GM19193 (cell line): Measurements from ENCODE around the gene ZFAND2B.
A peak's percentile ranks its signal among the peaks of the same experiment; 100 is the strongest.

ENCODE experiments used
- POLR2A ChIP-seq: IDR thresholded peaks from 4 replicates; pipeline ENCODE4 v1.6.1; 2011; ENCODE audit not compliant: insufficient read depth, insufficient read length; ENCODE audit errors: extremely low read depth

Gene ZFAND2B

DNA sequence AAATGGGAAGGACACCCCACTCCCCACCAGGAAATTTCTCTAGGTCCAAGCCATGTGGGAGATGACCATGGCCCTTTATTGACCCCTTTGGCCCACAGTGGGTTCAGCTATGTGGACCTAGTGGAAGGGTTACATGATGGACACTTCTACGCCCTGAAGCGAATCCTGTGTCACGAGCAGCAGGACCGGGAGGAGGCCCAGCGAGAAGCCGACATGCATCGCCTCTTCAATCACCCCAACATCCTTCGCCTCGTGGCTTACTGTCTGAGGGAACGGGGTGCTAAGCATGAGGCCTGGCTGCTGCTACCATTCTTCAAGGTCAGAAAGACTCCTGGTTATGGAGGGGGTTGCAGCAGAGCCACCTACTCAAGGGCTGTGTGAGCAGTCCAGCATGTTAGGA lies 40.0 kb downstream of the ZFAND2B start:
- TF ChIP-seq POLR2A: no peak

DNA sequence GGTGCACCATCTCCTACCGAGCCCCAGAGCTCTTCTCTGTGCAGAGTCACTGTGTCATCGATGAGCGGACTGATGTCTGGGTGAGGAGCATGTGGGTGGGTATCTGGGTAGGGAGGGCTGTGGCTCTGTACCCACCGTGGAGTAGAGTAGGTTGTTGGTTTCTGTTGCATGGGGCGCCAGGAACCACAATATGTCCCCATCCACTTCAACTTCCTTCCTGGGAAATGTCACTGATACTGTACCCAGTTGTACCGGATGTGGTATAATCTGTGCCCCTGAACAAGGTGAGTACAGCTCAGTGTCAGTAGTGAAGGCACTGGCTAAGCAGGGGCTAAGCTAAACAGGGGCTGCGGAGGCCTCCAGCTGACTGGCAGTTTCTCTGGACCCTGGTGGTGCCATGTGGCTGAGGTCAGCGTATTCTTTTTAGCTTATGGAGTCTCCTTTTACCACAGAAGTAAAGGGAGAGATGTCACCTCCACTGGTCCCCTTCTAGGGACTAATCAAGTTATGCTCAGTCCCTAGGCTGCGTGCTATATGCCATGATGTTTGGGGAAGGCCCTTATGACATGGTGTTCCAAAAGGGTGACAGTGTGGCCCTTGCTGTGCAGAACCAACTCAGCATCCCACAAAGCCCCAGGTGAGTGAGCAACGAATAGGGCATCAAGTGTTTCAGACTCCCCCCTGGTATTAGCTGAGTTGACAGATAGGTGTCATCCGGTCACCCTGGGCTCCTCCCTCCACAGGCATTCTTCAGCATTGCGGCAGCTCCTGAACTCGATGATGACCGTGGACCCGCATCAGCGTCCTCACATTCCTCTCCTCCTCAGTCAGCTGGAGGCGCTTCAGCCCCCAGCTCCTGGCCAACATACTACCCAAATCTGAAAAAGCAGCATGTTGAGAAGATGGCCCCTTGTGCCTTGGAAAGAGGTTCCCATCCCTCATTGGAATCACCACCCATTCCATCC lies 41.4 kb downstream of the ZFAND2B start:
- no peak for TF ChIP-seq POLR2A

- TF ChIP-seq POLR2A: no peak
Observed at GRCh38 chr2:219248845-219249202, 42.2 kb downstream of the ZFAND2B start.

- peak; percentile 37 for TF ChIP-seq POLR2A
Observed at GRCh38 chr2:219249203-219249980, 42.8 kb downstream of the ZFAND2B start.

- TF ChIP-seq POLR2A: no peak
Observed at GRCh38 chr2:219250049-219250781, 43.6 kb downstream of the ZFAND2B start.

DNA sequence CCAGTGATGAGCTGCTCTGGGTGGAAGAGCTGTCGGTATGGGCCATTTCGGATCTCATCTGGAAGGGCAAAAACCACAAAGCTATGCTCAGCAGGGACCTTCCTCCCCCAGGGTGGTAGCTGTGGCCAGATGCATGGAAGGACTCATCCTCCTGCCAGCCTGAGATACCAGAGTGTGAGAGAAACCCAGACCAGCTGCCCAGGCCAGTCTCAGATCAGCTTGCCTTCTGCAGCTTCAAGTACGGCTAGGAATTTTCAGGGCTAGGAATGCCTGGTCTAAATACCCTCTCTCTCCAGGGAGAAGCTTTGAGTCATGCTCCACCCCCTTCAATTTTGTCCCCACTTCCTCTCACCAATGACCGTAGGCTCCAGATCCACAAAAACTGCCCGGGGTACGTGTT lies 45.1 kb downstream of the ZFAND2B start:
- TF ChIP-seq POLR2A: no peak

DNA sequence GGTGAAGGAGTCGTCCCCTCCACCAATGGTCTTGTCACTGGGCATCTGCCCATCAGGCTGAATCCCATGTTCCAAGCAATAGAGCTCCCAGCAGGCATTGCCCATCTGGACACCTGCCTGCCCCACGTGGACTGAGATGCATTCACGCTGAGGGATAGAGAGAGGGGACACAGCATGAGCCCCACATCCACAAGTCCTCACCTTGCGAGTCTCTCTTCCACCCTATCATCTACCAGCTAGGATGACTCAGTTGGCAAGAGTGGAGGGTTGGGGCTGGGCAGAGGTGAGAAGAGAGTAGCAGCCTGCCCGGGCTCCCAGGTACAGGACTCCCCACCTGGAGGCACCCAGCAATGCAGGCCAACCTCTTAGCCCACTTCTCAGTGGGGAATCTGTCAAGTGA lies 45.5 kb downstream of the ZFAND2B start:
- no peak for TF ChIP-seq POLR2A

GRCh38 chr2:219252570-219252899 lies 46.0 kb downstream of the ZFAND2B start:
- no peak for TF ChIP-seq POLR2A

DNA sequence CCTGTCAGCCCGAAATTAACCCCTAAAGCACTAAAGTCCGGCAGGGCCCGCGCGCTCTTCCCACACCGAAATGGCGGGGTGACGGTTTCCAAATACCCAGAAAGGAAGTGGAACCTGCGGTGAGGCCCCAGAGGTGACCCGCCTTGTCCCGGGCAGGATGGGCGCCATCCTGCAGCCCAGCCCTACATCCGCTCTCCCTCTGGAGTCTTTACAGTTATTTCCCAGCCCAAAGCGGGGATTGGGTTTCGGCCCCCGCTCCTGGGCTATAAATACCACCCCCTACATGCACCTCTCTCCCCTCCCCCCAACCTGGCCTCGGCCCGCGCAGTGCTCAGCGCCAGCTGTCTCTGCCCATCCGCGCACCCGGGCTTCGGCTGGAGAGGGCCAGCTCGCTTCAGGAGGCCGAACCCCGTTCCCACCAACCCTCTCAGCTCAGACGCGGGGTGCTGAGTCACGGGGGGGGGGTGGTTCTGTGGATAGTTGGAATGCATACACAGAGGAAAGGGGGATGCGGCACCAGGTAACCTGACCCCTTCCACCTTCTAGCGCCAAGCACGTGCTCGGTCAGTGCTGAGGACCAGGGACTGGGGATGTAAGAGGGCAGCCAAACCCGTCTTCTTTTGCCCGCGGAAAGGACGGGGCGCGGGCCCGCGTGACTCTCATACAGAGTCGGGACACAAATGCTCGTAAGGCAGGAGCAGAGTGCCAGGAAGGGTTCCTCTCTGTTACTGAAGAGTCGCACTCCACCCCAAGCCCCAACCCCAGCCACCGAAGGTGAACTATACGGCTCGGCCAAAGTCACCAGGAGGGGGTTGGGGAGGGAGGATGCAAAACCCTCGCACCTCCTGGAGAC lies 46.5 kb downstream of the ZFAND2B start, which contains the start of gene TUBA4B:
Gene TUBA4B, plus strand, starts transcription at position 344 of the 853 bp plus-strand sequence. Its CDS starts 165 bp downstream, at position 509.
- peak; percentile 48 for TF ChIP-seq POLR2A

DNA sequence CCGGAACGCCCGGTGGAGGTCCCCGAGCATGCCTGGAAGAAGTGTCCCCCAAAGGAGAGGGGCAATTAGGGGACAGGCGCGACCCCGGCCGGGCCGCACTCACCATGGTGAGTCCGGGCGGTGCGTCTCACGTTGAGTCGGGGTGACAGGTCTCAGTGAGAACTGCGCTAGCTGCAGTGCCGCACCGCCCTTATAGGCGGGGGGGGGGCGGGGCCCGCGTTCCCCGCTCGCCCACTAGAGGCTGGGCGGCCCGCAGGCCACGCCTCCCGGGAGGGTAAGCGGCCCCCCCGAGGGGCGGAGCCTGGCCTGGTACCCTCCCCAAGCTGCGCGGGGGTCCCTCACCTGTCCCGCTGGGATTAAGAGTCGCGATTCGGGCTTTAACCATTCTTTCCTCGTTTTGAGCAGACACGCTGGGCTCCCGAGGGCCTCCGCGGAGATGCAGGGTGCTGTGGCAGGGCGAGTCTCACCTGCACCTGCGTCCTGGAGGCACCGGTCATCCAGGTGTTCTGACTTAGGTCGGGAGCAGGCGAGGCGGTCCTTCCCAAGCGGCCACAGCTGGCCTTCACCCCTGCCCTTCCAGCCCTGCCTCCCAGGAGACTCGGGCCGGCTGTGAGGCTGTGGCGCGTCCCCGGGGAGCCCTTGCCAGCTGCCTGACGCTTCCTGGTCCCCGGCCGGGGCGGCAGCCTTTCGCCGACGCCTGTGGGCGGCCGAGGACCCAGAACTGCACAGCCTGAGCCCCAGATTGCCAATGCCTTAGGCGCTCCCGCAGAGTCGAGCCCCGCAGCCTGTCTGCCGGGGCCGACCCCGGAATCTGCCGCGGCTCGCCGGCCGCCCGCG lies 47.4 kb downstream of the ZFAND2B start, which contains the start of gene TUBA4A:
Gene TUBA4A, minus strand, starts transcription at position 166 of the 837 bp plus-strand sequence. Its CDS starts 60 bp downstream, at position 106.
- TF ChIP-seq POLR2A: peak; percentile 100

GRCh38 chr2:219254590-219255201 lies 48.1 kb downstream of the ZFAND2B start:
- no peak for TF ChIP-seq POLR2A
